Measurements from ENCODE around the gene LATS2.

DNA sequence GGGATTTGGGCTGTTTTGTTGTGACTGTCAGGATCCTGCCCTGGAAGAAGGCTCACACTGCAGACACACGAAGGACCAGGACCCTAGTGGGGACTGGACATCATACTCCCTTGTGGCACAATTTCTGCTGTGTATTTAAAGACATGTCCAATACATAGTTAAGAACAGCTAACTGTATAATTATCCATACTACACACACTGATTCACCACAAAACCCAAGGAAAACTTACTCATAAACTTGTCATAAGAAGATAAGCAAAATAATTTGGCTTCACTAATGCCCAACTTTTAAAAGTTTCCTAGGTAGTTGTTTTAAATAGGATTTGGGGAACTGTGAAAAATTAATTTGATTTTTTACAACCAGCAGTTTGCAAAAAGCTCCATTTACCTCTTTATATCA is 46.1 kb downstream of the LATS2 start:
- TF ChIP-seq, protein P1, sequence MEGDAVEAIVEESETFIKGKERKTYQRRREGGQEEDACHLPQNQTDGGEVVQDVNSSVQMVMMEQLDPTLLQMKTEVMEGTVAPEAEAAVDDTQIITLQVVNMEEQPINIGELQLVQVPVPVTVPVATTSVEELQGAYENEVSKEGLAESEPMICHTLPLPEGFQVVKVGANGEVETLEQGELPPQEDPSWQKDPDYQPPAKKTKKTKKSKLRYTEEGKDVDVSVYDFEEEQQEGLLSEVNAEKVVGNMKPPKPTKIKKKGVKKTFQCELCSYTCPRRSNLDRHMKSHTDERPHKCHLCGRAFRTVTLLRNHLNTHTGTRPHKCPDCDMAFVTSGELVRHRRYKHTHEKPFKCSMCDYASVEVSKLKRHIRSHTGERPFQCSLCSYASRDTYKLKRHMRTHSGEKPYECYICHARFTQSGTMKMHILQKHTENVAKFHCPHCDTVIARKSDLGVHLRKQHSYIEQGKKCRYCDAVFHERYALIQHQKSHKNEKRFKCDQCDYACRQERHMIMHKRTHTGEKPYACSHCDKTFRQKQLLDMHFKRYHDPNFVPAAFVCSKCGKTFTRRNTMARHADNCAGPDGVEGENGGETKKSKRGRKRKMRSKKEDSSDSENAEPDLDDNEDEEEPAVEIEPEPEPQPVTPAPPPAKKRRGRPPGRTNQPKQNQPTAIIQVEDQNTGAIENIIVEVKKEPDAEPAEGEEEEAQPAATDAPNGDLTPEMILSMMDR (IDR thresholded peaks at IDR 0.05) = no peak
- TF ChIP-seq POLR2AphosphoS5 (IDR thresholded peaks at IDR 0.05) = no peak
- no peak for TF ChIP-seq POLR2A (IDR thresholded peaks at IDR 0.05; ENCODE audit: low read depth)

Measured in esophagus muscularis mucosa (tissue), 3 donors.